NOMO-1 (cell line): ENCODE measurements around the gene RHOJ.
"Not testable (repeated sequence)": the region's sequence is repeated elsewhere in the genome, so short reads cannot be mapped to it uniquely, and the experiment has no call there.

ENCODE experiments used
- DNase-seq, 2 experiments: peaks; one replicate each; lab custom pipeline; 2025; ENCODE audit not compliant: unreplicated experiment in 2 of 2; lab: John Stamatoyannopoulos, UW

Gene RHOJ

GRCh38 chr14:63266106-63266505, 61.9 kb downstream of the RHOJ start:
- DNase-seq = no peak

- no peak for DNase-seq
Observed at GRCh38 chr14:63267171-63267570, 62.9 kb downstream of the RHOJ start.

- no peak for DNase-seq
Observed at GRCh38 chr14:63268771-63269170, 64.5 kb downstream of the RHOJ start.

- DNase-seq = no peak
Observed at GRCh38 chr14:63269561-63270225, 65.5 kb downstream of the RHOJ start.

GRCh38 chr14:63273129-63273528, 68.9 kb downstream of the RHOJ start:
- no peak for DNase-seq

GRCh38 chr14:63273717-63274655, 69.7 kb downstream of the RHOJ start:
- no peak for DNase-seq

GRCh38 chr14:63275611-63276010, 71.4 kb downstream of the RHOJ start:
- DNase-seq = no peak

- no peak for DNase-seq
Observed at GRCh38 chr14:63276016-63276415, 71.8 kb downstream of the RHOJ start.

GRCh38 chr14:63276492-63277342, 72.5 kb downstream of the RHOJ start:
- DNase-seq = peak in 1 of 2 experiments; percentile 21

- DNase-seq = no peak
Observed at GRCh38 chr14:63277591-63278183, 73.4 kb downstream of the RHOJ start.

GRCh38 chr14:63279933-63280332, 75.7 kb downstream of the RHOJ start:
- not testable (repeated sequence) for DNase-seq

- DNase-seq = no peak
Observed at GRCh38 chr14:63282997-63283883, 79.0 kb downstream of the RHOJ start.

GRCh38 chr14:63283884-63284248, 79.6 kb downstream of the RHOJ start:
- no peak for DNase-seq

- DNase-seq = no peak
Observed at GRCh38 chr14:63286071-63286470, 81.8 kb downstream of the RHOJ start.

- DNase-seq = no peak
Observed at GRCh38 chr14:63287666-63288483, 83.6 kb downstream of the RHOJ start.

GRCh38 chr14:63288853-63289252, 84.6 kb downstream of the RHOJ start:
- no peak for DNase-seq

- no peak for DNase-seq
Observed at GRCh38 chr14:63290741-63291430, 86.6 kb downstream of the RHOJ start.

- DNase-seq = no peak
Observed at GRCh38 chr14:63292805-63293204, 88.6 kb downstream of the RHOJ start.
